GM19099 (cell line): Measurements from ENCODE around the gene C1orf21.

ENCODE experiments used
- POLR2A ChIP-seq: IDR thresholded peaks from 3 replicates; pipeline ENCODE4 v1.6.1; 2011; ENCODE audit warnings: low read depth; ENCODE audit not compliant: insufficient read length; ENCODE audit errors: extremely low read depth

Gene C1orf21

GRCh38 chr1:184403961-184404726 is 17.3 kb downstream of the C1orf21 start:
- no peak for TF ChIP-seq POLR2A

DNA sequence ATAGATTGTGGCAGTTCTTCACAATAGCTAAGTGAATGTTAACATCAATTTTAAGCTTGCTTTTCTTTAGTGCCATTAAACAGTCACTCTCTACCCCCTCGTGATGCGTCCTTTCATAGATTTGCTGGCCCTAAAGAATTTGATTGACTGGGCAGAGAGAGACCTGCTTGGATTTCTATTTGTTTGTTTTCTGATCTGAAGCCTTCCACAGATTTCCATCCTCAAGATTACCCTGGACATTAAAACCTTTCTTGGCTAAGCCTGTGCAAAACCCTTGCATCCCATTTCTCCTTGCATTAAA is 17.8 kb downstream of the C1orf21 start:
- TF ChIP-seq POLR2A, result no peak

DNA sequence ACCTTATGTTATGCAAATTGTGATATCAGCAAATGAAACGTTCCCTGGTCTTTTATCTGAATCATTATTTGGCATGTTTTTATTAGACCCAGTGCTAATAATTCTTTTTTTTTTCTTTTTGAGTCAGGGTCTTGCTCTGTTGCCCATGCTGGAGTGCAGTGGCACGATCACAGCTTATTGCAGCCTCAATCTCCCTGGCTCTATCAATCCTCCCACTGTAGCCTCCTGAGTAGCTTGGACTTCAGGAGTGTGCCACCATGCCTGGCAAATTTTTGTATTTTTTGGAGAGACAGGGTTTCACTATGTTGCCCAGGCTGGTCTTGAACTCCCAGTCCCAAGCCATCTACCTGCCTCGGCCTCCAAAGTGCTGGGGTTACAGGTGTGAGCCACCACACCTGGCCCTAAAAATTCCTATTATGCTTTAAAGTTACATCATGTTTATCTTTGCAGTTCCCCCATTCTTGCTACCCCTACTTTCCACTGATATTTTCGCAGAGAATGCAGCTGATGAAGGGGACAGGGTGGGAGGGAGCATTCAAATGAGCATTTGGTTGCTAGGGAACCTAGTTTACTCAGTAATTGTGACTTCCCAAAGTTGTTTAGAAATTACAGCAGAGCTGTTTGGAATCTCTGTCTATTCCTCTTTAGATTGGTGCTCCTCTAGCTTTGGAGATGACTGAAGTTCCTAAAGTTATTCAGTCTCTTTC is 18.4 kb downstream of the C1orf21 start:
- TF ChIP-seq POLR2A, result no peak

DNA sequence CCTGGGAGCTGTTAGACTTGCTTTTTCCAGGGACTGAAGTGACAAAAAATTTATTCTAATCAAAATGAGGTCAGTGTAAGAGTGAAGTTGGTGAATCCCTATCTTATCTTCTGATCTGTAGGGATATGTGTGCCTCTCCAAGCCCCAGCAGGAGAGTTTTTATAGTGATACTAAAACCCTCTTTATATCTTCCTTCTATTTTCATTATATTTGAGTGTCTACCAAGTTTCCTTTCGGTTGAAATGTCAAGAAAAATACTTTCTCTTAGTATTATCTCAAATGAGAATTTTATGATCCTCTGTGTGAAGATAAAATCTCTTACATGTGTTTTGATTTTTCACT is 18.9 kb downstream of the C1orf21 start:
- TF ChIP-seq POLR2A, result no peak

DNA sequence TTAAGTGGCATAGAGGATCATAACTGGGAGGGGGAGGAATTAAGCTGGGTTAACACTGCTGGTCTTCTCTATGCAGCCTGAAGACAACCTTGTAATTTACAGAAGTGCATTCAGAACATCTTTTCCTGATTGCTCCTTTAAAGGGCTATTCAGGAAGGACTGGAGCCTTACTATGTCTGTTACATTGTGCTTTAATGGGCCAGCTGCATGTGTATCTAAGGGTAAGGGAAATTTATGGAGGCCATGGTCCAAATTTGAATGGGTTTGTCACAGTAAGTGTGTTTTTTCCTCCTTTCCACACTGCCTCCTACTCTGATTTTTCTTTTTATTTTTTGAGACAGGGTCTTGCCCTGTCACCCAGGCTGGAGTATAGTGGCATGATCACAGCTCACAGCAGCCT is 19.6 kb downstream of the C1orf21 start:
- no peak for TF ChIP-seq POLR2A

GRCh38 chr1:184407816-184408510 is 21.1 kb downstream of the C1orf21 start:
- TF ChIP-seq POLR2A, result no peak

DNA sequence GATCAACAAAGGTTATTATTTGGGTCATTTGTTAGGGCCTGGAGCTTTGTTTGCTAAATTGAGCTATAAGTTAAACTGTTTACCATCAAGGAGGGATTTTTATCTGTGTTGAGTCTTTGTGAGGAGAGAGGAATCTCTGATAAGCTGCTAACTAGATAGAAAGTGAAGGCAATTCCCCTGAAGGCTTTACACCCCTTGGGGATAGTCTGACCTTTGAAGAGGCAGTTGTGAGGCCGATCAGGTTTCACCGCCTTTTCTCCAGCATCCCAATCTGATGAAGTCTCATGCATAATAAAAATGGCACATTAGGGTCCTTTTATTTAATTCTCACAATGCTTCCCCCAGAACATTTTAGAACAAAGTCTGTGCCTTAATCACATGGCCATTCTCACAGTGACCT is 21.8 kb downstream of the C1orf21 start:
- TF ChIP-seq POLR2A, result no peak

GRCh38 chr1:184409011-184409410 is 22.2 kb downstream of the C1orf21 start:
- no peak for TF ChIP-seq POLR2A

- TF ChIP-seq POLR2A, result no peak
These were observed 25.6 kb downstream of the C1orf21 start for GRCh38 chr1:184412472-184412871.

- TF ChIP-seq POLR2A, result no peak
These were observed 29.7 kb downstream of the C1orf21 start for GRCh38 chr1:184416481-184416880.

- no peak for TF ChIP-seq POLR2A
These were observed 30.1 kb downstream of the C1orf21 start for GRCh38 chr1:184416946-184417345.

GRCh38 chr1:184417916-184418315 is 31.1 kb downstream of the C1orf21 start:
- TF ChIP-seq POLR2A, result no peak

GRCh38 chr1:184418652-184419349 is 32.0 kb downstream of the C1orf21 start:
- no peak for TF ChIP-seq POLR2A

DNA sequence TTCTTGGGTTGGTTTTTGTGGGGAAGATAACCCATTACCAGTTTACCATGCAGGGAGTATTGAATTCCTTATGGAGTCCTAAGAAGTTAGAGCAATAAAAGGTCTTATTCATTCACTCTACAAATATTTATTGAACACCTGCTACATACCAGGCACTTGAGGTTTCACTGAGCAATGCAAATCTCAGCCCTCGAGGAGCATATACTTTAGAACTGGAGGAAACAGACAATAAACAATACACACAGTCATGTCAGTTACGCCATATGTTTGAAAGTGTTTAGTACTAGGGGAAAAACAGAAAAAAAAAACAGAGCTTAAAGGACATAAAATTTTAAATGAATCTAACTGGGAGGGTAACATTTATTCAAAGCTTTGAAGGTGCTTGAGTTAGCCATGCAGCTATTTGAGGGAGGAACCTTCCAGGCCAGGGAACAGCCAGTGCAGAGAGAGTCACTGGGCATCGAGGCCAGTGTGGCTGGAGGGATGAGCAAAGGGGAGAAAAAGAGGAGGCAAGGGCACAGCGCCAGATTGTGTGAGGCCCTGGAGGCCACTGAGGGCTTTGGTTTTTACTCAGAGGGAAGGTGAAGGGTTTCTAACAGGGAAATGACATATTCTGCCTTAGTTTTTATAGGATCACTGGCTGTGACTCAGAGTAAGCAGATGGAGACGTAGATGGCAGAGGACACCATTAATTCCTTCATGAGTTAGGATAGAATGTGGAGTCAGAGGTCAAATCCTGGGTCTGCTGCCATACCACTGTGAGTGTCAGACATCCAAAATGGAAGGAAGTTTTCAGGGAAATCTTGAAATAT is 32.7 kb downstream of the C1orf21 start:
- no peak for TF ChIP-seq POLR2A
